ENCODE measurements around the gene SH3YL1.

The SH3YL1 gene

GRCh38 chr2:223971-224760, 39.7 kb downstream of the SH3YL1 start:
- no peak for DNase-seq (ENCODE audit: low read depth in 2 of 2)

- no peak for DNase-seq (ENCODE audit: low read depth in 2 of 2)
These were observed 40.4 kb downstream of the SH3YL1 start for GRCh38 chr2:223451-223850.

GRCh38 chr2:216068-216467, 47.8 kb downstream of the SH3YL1 start:
- no peak for DNase-seq (ENCODE audit: low read depth in 2 of 2)

- DNase-seq (ENCODE audit: low read depth in 2 of 2) = no peak
These were observed 49.7 kb downstream of the SH3YL1 start for GRCh38 chr2:213932-214693.

- no peak for DNase-seq (ENCODE audit: low read depth in 2 of 2)
These were observed 52.2 kb downstream of the SH3YL1 start for GRCh38 chr2:211486-212184.

GRCh38 chr2:210660-211059, 53.2 kb downstream of the SH3YL1 start:
- DNase-seq (ENCODE audit: low read depth in 2 of 2) = no peak

- no peak for DNase-seq (ENCODE audit: low read depth in 2 of 2)
These were observed 54.4 kb downstream of the SH3YL1 start for GRCh38 chr2:209470-209869.

GRCh38 chr2:208335-208734, 55.5 kb downstream of the SH3YL1 start:
- DNase-seq (ENCODE audit: low read depth in 2 of 2) = no peak

- DNase-seq (ENCODE audit: low read depth in 2 of 2) = no peak
These were observed 59.8 kb downstream of the SH3YL1 start for GRCh38 chr2:203984-204383.

GRCh38 chr2:203401-203800, 60.4 kb downstream of the SH3YL1 start:
- no peak for DNase-seq (ENCODE audit: low read depth in 2 of 2)

- DNase-seq (ENCODE audit: low read depth in 2 of 2) = no peak
These were observed 60.9 kb downstream of the SH3YL1 start for GRCh38 chr2:202945-203344.

GRCh38 chr2:201648-202433, 62.0 kb downstream of the SH3YL1 start:
- DNase-seq (ENCODE audit: low read depth in 2 of 2) = no peak

- no peak for DNase-seq (ENCODE audit: low read depth in 2 of 2)
These were observed 64.5 kb downstream of the SH3YL1 start for GRCh38 chr2:199041-199966.

- no peak for DNase-seq (ENCODE audit: low read depth in 2 of 2)
These were observed 67.4 kb downstream of the SH3YL1 start for GRCh38 chr2:196406-196805.

- no peak for DNase-seq (ENCODE audit: low read depth in 2 of 2)
These were observed 67.9 kb downstream of the SH3YL1 start for GRCh38 chr2:195932-196331.

- no peak for DNase-seq (ENCODE audit: low read depth in 2 of 2)
These were observed 70.6 kb downstream of the SH3YL1 start for GRCh38 chr2:193141-193671.

GRCh38 chr2:191311-192190, 72.3 kb downstream of the SH3YL1 start:
- no peak for DNase-seq (ENCODE audit: low read depth in 2 of 2)

- no peak for DNase-seq (ENCODE audit: low read depth in 2 of 2)
These were observed 76.0 kb downstream of the SH3YL1 start for GRCh38 chr2:187825-188224.

- DNase-seq (ENCODE audit: low read depth in 2 of 2) = no peak
These were observed 78.6 kb downstream of the SH3YL1 start for GRCh38 chr2:185221-185620.
